ENCODE measurements around the gene CDH5.

CDH5 gene

DNA sequence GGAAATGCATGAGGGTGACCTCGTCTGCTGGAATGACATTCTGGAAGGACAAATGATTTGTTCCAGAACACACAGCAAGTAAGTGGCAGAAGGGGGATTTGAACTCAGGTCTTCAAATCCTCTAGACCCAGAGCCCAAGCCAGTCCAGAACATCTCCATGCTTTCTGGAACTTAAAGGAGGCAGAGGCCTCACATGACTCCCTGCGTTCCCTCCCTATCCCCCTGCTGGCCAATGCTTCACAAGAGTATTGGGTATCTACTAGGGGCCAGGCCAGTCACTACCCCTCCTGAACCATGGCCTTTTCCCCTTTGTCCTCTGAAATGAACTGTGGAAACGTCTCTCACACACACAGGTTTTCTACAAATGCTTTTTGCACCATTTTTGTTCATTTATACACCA is 53.0 kb downstream of the CDH5 start:
- FAIRE-seq, result no peak

DNA sequence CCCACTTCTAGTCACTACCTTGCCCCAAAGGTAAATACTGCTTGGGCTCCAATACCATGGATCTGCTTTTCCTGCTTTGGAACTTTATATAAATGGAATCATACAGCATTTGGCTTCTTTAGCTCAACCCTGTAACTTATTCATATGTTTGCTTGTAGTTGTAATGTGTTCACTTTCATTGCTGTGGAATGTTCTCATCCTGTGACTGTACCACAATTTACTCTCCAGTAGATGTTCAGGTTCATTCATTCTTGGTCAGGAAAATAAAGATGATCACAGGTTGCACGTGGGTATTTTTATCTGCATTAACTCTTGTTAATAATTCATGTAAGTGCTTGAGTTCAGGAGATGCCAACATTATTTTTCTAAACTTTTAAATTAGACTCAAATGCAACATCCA is 53.9 kb downstream of the CDH5 start:
- FAIRE-seq, result no peak

DNA sequence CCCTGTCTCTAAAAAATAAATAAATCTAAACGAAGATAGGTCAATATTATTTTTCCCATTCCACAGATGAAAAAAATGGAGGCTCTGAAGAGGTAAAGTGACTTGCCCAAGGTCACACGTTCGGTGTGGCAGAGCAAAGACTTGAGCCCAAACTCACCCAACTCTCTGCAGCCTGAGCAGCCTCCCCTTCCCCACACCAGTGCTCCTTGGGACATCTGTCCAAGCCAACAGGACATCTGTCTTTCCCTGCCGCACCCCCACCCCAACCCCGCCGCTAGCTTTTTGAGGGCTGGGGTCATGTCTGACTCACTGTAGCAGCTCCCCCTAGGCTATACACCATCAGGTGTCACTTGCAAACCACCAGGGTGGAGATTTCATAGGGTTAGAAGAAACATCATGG is 55.4 kb downstream of the CDH5 start:
- no peak for FAIRE-seq

DNA sequence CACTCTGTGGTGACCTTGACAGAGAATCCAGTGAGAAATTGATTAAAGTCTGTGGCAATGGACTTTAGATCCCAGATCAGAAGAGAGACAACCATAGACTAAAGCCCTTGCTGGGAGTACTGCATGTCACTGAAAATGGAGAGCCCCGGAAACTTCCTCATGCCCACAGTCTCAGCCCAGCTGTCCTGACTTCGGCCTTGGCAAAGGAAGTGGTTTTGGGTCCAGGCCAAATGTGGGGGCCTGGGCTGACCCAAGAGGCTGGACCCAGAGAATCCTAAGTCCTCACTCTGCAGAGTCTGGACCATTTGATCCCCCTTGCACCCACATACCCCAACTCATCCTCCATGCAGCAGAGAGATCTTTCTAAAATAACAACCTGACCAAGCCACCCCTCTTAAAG is 55.9 kb downstream of the CDH5 start:
- FAIRE-seq, result no peak

DNA sequence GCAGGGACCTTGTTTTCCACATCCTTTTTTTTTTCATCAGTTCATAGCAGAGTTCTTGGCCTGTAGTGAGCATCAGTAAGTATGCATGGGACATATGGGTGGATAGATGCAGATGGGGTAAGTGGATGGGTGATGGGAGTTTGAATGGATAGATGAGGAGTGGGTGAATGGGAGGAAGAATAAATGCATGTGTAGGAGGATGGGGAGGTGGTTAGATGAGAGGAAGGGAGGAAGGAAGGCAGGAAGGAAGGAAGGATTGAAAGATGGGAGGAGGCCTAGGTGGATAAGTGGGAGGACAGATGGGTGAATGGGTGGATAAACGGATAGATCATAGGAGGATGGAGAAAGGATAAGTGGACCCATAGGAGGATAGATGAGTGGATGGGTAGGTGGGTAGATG is 56.7 kb downstream of the CDH5 start:
- FAIRE-seq, result no peak

DNA sequence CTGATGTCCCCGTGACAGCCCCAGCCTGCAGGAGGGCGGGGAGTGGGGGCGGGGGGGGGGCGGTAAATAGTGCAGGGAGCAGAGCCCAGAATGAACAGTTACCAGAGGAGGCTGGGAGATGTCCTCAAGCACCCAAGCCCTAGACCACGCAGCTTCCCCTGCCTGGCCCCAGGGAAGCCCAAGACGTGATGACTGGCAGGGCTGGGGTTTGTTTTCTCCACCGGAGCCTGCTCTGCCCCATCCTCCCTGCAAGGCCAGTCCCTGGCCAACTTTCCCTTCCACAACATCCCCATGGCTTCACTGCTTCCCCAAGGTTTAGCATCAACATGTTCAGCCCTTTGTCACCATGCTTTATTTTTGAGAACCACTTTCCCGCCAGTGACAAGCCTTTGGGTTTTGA is 59.2 kb downstream of the CDH5 start:
- no peak for FAIRE-seq

DNA sequence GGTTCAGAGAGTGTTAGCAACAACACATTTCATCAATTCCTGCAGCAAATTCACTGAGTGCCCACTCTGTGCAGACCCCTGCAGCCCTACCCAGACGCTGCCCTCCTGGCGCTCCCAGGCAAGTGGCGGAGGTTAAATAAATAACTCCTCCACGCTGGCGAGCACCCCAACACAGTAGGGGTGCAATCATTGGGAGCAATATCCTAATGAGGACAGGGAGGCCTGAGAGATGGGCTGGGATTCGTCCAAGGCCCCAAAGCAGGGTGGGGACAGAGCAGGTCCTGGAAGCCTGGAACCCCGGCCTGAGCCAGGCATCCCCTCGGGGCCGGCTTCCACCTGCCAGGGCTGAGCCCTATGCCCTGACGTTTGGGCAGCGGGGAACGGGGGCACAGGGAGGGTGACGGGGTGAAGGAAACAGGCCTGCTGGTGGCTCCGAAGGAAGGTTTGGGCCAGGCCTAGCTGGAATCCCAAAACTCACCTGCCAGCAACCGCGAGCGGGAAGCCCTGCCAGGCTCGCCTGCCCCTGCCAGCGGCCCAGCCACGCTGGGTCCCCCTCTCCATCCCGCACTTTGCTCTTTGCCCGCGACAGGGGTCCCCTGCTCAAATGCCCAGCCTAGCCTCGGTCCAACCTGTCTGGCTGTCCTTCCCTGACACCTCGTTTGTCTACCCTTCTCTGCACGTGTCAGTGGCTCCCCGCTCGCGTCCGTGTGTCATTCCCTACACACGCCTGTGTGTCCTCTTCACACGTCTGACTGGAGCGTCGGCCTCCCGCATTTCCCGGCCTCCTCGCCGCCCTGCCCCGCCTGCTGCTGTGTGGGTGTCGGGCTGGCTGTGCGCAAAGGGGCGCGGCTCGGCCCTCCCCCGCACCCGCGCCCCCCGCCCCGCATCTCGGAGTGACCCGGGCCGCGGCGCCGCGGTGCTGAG is 59.9 kb downstream of the CDH5 start:
- FAIRE-seq, result no peak

DNA sequence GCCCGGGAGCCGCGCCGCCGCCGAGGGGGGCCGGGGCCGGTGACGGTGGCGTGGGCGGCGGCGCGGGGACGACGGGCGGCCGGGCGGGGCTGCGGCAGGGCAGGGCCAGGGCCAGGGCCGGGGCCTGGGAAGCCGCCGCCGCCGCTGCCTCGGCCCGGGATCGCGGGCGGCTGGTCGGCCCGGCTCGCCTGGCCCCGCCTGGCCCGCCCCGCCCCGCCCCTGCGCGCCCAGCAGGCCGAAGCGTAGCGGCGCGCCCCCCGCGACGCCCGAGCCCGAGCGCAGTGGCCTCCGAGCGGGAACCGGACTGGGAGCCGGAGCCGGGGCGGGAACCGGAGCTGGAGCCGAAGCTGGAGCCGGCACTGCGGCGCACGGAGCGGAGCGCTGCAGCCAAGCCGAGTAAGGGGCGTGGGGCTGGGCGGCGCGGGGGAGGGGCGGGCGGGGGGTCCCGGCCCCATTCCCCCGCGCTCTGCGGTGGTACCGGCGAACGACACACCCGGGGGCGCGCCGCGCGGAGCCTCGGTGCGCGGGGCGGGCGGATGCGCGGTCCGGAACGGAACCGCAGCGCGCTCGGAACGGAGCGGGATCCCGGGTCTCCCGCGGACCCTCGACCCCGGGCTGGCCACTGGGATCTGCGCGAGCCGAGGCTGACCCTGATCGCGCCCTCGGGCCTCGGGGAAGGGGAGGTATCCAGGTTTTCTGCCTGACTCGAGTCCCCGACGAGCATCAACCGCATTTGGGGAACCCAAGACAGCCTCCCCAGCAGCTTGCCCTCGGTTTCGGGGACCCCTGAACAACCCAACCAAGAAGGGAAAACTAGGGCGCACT is 60.8 kb downstream of the CDH5 start, which contains the start of gene BEAN1:
BEAN1 (plus strand) TSS at position 260 of the 825 bp plus-strand sequence. CDS start 10,382 bp downstream, outside the sequence.
- no peak for FAIRE-seq

DNA sequence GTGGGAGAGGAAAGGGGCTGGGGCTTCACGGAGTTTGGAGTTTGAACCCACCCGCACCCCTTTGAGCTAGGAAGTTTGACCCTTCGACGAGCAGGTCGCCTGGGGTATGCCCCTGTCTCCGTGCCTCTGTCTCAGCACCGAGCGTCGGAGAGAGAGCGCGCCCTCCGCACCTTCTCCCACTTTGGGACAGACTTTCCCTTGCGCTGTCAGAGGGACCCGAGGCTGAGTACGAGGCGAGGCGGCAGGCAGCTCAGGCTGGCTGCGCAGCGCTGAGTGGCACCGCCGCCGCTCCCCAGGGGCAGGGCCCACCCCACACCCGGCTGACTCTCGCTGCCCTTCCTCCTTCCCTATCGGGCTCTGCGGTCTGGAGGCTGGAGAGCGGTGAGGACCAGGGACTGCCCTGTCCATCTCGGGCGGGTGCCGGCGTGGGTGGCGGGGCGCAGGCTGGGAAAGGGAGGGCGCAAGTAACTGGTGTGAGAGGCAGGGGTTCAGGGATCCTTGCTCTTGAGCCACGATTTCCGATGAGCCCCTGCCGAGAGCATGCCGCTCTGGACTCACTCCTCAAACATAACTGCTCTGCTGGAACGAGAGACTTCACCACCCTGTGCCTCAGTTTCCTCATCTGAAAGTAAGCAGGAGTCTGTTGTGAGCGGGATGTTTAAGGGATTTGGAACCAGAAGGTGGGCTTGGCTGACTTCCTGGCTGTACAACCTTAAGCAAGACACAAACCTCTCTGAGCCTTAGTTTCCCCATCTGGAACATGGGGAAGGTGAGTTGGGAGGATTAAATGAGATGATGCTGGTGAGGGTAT is 61.6 kb downstream of the CDH5 start:
- FAIRE-seq, result no peak

DNA sequence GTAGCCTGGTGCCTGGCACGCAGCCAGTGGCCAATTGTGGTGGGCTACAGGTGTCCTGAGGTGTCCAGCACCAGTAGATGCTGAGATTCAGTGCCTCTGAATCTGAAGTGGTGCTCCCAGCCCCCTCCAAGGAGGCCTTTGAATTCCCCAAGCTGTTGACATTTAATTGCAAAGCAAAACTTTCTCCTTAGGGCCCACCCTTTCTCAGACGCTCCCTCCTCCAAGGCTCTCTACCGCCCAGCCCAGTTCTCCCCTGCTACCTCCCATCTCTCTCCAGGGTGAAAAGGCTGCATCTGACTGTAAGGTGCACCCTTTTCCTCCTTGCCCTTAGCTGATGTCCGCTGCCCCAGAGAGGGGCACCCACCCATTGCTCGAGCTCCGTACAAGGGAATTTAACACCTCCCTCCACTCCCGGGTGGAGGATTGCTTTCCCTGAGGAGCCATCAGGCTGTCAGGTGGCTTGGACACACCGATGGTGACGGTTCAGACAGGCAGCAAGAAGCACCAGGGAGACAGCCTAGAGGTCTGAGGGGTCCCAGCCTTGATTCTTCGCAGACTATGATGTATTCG is 62.3 kb downstream of the CDH5 start:
- no peak for FAIRE-seq

DNA sequence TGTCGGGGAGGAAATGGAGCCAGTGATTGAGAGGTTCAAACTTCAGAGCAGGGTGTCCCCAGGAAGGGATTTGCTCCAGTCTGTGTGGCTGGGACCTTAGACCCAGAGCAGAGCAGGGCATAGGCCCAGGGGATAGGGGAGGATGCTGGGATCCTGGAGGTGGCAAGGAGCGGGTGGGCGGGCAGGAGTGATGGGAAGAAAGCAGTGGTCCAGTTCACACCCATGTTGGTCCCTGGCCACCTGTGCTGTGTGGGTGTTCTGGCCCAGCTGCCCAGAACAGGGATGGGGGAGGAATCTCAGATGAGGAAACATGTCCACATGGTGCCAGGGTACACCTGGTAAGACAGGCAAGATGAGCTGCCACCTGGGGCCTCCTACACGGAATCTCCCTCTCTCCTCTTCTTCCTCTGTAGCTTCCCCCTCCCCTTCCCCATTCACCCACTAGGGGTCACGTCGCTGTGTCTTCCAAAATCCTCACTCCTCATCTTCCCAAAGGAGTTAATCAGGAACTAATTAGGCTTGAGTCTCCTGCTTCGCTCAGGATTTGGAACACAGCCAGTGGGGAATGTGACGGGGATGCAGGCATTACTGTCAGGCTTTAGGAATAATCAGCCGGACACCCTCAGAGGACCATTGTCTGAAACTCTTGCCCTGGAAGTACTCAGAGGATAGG is 62.9 kb downstream of the CDH5 start:
- FAIRE-seq, result no peak

DNA sequence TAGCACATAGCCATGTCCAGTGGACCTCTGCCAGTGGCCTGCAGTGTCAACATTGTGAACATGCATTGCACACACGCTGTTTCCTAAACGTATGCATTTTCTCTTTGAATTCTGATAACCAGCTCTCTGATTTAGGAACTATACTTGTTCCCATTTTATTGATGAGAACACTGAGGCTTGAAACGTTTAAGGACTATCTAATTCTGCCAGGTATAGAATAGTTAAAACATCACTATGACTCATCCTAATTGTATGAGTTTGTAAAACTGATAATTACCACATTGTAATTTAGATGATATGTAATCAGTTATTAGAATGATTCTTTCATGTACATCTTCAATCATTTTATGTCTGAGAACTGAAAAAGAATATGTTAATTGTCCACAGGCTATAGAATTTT is 63.7 kb downstream of the CDH5 start:
- FAIRE-seq, result no peak

DNA sequence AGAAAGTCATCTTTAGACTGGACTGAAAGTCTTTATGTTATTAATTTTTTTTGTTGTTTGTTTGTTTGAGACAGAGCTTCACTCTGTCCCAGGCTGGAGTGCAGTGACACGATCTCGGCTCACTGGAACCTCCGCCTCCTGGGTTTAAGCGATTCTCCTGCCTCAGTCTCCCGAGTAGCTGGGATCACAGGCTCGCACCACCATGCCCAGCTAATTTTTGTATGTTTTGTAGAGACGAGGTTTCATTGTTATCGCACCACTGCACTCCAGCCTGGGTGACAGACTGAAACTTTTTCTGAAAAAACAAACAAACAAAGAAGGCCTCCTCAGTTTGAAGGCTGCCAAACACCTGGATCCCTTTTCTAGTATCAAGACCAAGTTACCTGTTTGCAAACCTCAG is 65.3 kb downstream of the CDH5 start:
- no peak for FAIRE-seq

DNA sequence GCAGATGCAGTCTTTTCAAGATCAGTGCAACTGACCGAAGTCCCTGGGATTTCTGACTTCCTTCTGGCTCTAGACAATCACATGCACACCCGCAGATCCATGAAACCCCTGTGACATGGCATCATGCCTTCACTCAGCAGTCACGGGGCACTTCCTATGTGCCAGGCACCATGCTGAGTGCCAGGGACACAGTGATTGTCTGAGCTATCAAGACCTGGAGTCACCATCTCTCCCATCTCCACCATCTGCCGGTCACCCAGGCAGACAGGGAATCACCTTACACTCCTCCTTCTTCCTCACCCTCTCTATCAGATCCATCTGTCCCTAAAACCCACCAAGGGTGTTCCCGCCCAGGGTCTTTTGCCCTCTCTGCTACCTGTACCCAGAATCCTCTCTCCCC is 65.9 kb downstream of the CDH5 start:
- no peak for FAIRE-seq

DNA sequence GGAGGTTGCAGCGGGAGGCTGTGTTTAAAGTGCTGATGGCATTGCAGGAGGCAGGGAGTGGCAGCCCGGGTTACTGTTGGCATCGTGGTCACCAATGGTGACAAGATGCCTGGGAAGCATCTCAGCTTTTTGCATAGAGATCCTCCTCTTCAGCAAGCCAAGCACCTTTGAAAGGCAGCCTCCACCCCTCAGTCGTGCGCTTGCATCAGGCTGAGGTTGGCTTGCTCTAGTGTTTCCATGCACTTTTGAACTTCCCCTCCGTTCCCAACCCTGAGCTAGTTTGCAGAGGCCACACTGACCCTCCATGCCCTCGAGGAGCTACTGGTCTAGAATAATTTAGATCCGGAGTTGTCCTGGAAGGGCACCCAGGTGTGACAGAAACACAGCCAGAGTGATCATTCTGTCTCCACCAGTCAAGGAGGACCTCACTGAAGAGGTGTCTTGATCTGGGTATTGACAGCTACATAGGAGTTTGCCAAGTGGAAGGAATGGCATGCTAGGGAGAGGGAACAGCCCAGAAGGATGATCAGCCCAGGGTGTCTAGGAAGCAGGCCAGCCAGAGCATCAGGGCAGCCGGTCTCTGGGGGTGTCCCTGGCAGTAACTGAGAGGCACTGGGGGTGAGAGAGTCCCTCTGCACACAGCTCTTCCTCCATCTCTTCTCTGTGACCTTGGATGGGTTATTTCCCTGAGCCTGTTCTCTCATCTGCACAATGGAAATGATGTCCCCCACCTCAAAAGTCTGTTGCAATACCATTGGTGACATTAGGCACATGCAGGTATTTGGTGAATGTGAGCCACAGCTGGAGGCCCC is 68.3 kb downstream of the CDH5 start:
- FAIRE-seq, result no peak

DNA sequence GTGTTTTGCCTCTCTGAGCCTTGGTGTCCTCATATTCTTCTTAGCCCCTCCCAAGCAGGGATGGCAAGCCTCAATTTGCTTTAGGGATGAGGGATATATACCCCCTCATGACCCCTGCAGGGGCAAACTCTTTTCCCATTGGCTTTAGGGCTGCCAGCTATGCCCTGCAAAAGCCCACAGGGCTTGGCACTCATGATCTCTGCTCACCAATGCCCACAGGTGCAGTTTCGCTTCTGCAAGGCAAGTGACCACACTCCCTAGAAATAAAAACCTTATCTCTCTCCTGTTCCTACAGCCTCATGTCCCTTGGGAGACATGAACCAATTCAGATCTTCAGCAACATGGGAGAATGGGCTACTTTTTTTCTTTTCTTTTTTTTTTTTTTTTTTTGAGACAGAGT is 69.4 kb downstream of the CDH5 start:
- FAIRE-seq, result no peak

DNA sequence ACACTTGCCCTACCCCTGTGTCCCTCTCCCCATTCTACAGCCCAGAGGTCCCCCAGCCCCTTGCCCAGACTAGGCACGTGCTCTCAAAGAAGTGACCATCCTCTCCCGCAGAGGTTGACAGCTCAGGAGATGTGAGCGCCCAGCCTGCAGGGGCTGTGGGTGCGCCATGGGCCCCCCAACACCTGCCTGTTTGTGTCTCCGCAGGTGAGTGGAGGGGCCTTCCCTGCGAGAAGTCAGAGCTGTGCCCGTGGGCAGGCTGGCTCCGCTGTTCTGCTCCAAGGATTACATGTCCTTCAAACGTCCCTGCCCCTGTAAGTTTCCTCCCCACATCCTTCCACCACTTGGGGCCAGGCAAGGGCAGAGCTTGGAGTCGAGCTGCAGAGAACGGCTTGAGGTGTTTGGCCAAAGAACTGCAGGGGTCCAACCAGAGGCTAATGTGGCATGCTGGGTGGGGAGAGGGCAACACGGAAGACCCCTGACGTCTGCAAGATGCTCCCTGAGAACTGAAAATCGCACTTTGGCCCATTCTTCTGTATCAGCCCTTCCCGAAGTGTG is 71.0 kb downstream of the CDH5 start:
- no peak for FAIRE-seq

DNA sequence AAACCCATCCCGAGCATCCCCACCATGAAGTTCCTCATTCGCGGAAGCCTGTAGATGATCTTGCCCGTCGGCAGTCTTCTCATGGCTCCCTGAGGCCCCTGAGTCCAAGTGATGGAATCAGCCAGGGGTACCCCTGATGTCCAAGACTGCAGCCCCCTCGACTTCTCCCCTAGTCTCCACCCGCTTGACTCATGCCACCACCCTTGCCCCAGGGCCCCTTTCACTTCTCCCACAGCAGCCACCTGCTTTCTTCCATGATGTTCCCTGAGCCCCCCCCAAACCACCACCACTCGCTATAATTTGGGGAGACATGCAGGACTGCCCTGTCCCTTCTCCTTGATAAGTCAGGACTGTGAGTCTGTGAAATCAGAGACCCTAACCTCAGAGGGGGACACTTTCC is 72.0 kb downstream of the CDH5 start:
- FAIRE-seq, result no peak

DNA sequence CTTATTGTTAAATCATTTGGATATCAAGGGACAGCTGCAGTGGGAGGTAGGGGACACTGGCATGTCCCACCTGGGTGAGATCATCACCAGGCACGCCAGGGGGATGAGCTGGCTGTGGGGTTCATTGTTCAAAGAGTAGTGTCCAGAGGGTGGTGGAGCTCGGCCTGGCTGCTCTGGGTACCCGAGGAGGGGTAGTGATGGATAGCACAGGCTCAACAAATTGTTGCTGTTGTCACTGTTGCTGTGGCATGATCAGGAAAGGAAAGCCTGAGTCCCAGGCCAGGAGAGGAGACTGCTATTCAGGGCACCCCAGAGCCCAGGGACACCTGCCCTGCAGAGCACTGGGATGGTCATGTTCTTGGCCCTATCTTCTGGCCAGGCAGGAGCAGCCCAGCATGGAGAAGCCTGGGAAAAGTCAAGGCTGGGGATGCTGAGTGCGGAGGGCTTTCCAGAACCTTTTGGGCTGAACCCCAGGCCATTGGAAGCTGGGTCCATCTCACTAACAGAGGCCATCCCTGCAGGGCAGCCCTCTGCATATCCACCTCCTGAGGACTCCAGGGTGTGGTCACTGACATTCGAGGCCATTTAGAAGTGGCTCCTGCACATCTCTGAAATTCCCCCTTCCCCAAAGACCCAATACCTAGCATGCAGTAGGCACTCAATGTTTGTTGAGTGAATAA is 72.7 kb downstream of the CDH5 start:
- no peak for FAIRE-seq

DNA sequence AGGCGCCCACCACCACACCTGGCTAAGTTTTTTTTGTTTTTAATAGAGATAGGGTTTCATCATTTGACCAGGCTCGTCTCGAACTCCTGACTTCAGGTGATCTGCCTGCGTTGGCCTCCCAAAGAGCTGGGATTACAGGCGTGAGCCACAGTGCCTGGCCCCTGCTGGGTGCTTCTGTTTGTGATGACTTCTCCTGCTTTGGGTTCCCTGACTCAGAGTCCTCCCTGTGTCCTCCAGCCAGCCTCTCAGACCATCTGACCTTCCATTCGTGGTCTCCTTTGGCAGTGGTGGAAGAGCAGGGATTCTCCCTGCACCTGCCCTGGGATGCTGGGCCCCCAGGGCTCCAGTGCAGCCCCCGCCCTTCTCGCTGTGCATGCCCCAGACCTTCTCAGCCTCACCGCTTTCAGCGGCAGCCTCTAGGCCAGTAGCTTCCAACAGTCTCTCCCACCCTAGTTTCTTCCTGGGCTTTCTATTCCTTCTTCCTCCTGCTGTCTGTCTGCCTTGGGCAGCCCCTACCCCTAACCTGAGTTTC is 73.8 kb downstream of the CDH5 start:
- no peak for FAIRE-seq
